22Rv1 (cell line): ENCODE measurements around the gene CARD10.

ENCODE experiments used
- ZFX ChIP-seq: fragments of 450-650 bp; IDR thresholded peaks from 2 replicates; pipeline ENCODE4 v1.6.1; 2017; ENCODE audit warnings: antibody characterized with exemption, borderline replicate concordance
- TF ChIP-seq, protein P1 (sequence below): fragments of 450-650 bp; IDR thresholded peaks from 2 replicates; pipeline ENCODE4 v1.5.1; 2017; ENCODE audit warnings: mild to moderate bottlenecking

DNA sequence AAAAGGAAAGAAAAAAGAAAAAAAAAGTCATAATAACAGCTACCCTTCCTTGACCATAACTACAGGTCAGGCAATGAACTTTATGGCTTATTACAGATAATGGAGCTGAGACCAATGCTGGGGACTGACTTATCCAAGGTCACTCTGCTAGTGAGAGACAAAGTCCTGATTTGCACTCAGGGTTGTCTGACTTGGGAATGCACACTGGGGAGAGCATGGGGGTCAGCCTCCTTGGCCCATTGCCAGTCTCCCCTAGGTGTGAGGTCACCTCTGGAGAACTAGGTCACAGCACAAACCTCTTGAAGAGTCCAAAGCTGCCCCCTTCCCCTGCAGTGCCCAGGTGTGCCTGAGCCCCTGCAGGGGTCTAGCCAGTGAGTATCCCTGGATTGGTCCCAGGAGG lies 35.8 kb upstream of the CARD10 start:
- TF ChIP-seq, protein P1, sequence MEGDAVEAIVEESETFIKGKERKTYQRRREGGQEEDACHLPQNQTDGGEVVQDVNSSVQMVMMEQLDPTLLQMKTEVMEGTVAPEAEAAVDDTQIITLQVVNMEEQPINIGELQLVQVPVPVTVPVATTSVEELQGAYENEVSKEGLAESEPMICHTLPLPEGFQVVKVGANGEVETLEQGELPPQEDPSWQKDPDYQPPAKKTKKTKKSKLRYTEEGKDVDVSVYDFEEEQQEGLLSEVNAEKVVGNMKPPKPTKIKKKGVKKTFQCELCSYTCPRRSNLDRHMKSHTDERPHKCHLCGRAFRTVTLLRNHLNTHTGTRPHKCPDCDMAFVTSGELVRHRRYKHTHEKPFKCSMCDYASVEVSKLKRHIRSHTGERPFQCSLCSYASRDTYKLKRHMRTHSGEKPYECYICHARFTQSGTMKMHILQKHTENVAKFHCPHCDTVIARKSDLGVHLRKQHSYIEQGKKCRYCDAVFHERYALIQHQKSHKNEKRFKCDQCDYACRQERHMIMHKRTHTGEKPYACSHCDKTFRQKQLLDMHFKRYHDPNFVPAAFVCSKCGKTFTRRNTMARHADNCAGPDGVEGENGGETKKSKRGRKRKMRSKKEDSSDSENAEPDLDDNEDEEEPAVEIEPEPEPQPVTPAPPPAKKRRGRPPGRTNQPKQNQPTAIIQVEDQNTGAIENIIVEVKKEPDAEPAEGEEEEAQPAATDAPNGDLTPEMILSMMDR = no peak
- TF ChIP-seq ZFX = no peak
